ENCODE measurements around the gene CXCL14.

Gene CXCL14

DNA sequence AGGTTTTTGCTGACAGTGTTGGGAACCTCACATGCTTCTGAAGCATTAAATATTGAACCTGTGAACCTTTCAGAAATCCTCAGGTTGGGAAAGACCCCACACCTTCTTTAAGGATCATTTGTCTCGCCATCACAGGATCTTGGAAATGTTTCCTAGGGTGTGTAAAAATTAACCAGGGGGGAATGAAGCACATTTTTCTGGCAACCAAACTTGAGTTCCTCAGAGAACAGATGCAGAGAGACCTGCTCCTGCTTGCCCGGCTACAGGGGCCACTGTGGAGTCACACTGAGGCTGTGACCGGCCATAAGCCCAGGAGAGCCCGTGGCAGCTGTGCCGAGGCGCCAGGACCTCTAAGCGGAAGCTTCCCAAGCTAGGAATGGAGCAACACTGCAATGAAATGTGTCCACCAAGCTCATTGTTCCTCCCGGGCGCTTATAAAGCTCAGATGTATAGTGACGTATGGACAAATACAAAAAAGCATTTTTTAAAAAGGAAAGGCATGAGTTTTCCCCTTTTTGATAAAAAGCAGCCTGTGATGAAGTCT, 7.7 kb downstream of the CXCL14 start:
- no peaks in the 10 kb centered on the region for H3K36me3 ChIP-seq (replicated peaks; ENCODE audit: insufficient read depth, low read length)
- no peak for TF ChIP-seq CTCF (IDR thresholded peaks at IDR 0.05; ENCODE audit: low read length)
- no peak for TF ChIP-seq EZH2 (optimal IDR thresholded peaks at IDR 0.05; ENCODE audit: low read depth, low read length)
- no peak for TF ChIP-seq EZH2phosphoT487 (IDR thresholded peaks at IDR 0.05; ENCODE audit: low read length)
- H2AFZ ChIP-seq (ENCODE audit: low read length), result no peak overlapping the region
- no peak overlapping the region for H3K4me3 ChIP-seq (ENCODE audit: low read length)
- no peak overlapping the region for H3K9ac ChIP-seq (ENCODE audit: low read length)
- no peaks in the 10 kb centered on the region for H3K79me2 ChIP-seq (ENCODE audit: low read length)
- no peak overlapping the region for H3K27ac ChIP-seq (ENCODE audit: low read length)
- no peak for DNase-seq
- no peaks in the 10 kb centered on the region for H3K4me1 ChIP-seq (ENCODE audit: low read length)
- H4K20me1 ChIP-seq (ENCODE audit: insufficient read depth, low read length), result no peaks in the 10 kb centered on the region
- peaks cover 9% of the 10 kb centered on the region; the same call in 1 of the 2 replicates for H3K27me3 ChIP-seq (replicated peaks; ENCODE audit: insufficient read depth, low read length)
- no peaks in the 10 kb centered on the region for H3K9me3 ChIP-seq (replicated peaks; ENCODE audit: insufficient read depth, low read length)
- no peaks in the 10 kb centered on the region for H3K9me2 ChIP-seq (replicated peaks; ENCODE audit: insufficient read depth, low read length)
- no peak overlapping the region for H3K4me2 ChIP-seq (ENCODE audit: low read depth, low read length)
- H3F3A ChIP-seq (ENCODE audit: insufficient read depth, low read length), result no peaks in the 10 kb centered on the region

DNA sequence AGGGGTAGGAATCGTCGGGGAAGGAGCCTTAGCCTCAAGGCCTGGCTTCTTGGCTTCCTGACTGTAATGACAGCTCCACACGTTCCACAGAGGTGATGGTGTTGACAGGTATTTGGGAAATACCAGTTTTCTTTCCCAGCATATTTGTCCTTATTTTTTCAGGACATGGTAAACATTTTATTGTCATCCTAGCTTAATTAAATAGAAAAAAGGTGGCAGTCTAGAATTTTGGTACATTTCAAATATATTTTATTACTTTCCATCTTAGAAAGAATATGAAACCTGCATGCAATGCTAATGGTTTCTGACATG, 8.4 kb downstream of the CXCL14 start:
- H3K4me1 ChIP-seq (ENCODE audit: low read length), result no peaks in the 10 kb centered on the region
- H3K27ac ChIP-seq (ENCODE audit: low read length), result no peak overlapping the region
- no peaks in the 10 kb centered on the region for H4K20me1 ChIP-seq (ENCODE audit: insufficient read depth, low read length)
- DNase-seq, result no peak
- no peaks in the 10 kb centered on the region for H3K9me3 ChIP-seq (replicated peaks; ENCODE audit: insufficient read depth, low read length)
- no peaks in the 10 kb centered on the region for H3K79me2 ChIP-seq (ENCODE audit: low read length)
- H2AFZ ChIP-seq (ENCODE audit: low read length), result no peak overlapping the region
- no peak for TF ChIP-seq EZH2 (optimal IDR thresholded peaks at IDR 0.05; ENCODE audit: low read depth, low read length)
- TF ChIP-seq CTCF (IDR thresholded peaks at IDR 0.05; ENCODE audit: low read length), result no peak
- no peak for TF ChIP-seq EZH2phosphoT487 (IDR thresholded peaks at IDR 0.05; ENCODE audit: low read length)
- no peak overlapping the region for H3K4me3 ChIP-seq (ENCODE audit: low read length)
- H3K4me2 ChIP-seq (ENCODE audit: low read depth, low read length), result no peak overlapping the region
- no peaks in the 10 kb centered on the region for H3K9me2 ChIP-seq (replicated peaks; ENCODE audit: insufficient read depth, low read length)
- H3K36me3 ChIP-seq (replicated peaks; ENCODE audit: insufficient read depth, low read length), result no peaks in the 10 kb centered on the region
- H3F3A ChIP-seq (ENCODE audit: insufficient read depth, low read length), result no peaks in the 10 kb centered on the region
- H3K27me3 ChIP-seq (replicated peaks; ENCODE audit: insufficient read depth, low read length), result peaks cover 9% of the 10 kb centered on the region; the same call in 1 of the 2 replicates
- H3K9ac ChIP-seq (ENCODE audit: low read length), result no peak overlapping the region

GRCh38 chr5:135569755-135570452, 8.9 kb downstream of the CXCL14 start:
- Histone ChIP-seq H3K27ac (ENCODE audit: low read length) (no peak overlapping the region), H3K9me3 (replicated peaks; ENCODE audit: insufficient read depth, low read length) (no peaks in the 10 kb centered on the region), H3F3A (ENCODE audit: insufficient read depth, low read length) (no peaks in the 10 kb centered on the region), H3K9ac (ENCODE audit: low read length) (no peak overlapping the region), H3K4me1 (ENCODE audit: low read length) (no peaks in the 10 kb centered on the region), H2AFZ (ENCODE audit: low read length) (no peak overlapping the region), H3K9me2 (replicated peaks; ENCODE audit: insufficient read depth, low read length) (no peaks in the 10 kb centered on the region), H3K36me3 (replicated peaks; ENCODE audit: insufficient read depth, low read length) (no peaks in the 10 kb centered on the region), H3K27me3 (replicated peaks; ENCODE audit: insufficient read depth, low read length) (peaks cover 9% of the 10 kb centered on the region), H4K20me1 (ENCODE audit: insufficient read depth, low read length) (no peaks in the 10 kb centered on the region), H3K4me3 (ENCODE audit: low read length) (no peak overlapping the region), H3K4me2 (ENCODE audit: low read depth, low read length) (no peak overlapping the region), H3K79me2 (ENCODE audit: low read length) (no peaks in the 10 kb centered on the region)
- DNase-seq, result peak; percentile 57
- peak; percentile 69 for TF ChIP-seq CTCF (IDR thresholded peaks at IDR 0.05; ENCODE audit: low read length)
- no peak for TF ChIP-seq EZH2 (optimal IDR thresholded peaks at IDR 0.05; ENCODE audit: low read depth, low read length)

Measured in MM.1S (cell line).